Transverse colon (tissue), 4 donors: ENCODE results near the gene ATE1.

Source experiments
- CTCF ChIP-seq, 5 experiments: fragments of 200-600 bp in 3 of 5; fragments of 450-650 bp in 2 of 5; sonication (generic) in 3 of 5; IDR thresholded peaks; 1 replicate in 2 of 5; 2 replicates in 3 of 5; pipeline ENCODE4 v1.5.1; 2016 to 2017; ENCODE audit warnings: antibody characterized with exemption in 5 of 5, inconsistent platforms in 3 of 5, mild to moderate bottlenecking in 2 of 5, moderate library complexity in 1 of 5
- EP300 ChIP-seq: sonication (generic); formaldehyde crosslinking; IDR thresholded peaks from one replicate; pipeline ENCODE4 v1.6.1; 2017; ENCODE audit warnings: antibody characterized with exemption, low read depth
- POLR2A ChIP-seq: fragments of 450-650 bp; IDR thresholded peaks from one replicate; pipeline ENCODE4 v1.6.1; 2016; ENCODE audit warnings: antibody characterized with exemption, mild to moderate bottlenecking, moderate library complexity
- POLR2AphosphoS5 ChIP-seq, 3 donors: sonication (generic); formaldehyde crosslinking; IDR thresholded peaks; one replicate each; pipeline ENCODE4 v1.6.1; 2016; ENCODE audit warnings: antibody characterized with exemption in 3 of 3

- TF ChIP-seq POLR2AphosphoS5 (IDR thresholded peaks at IDR 0.05) (no peak), CTCF (IDR thresholded peaks at IDR 0.05) (no peak), POLR2A (no peak), EP300 (no peak)
Measured at GRCh38 chr10:121838931-121839330, 88.9 kb downstream of the ATE1 start.
